Adrenal gland (tissue), 5 donors: ENCODE measurements around the gene NHEJ1.

Experiments
- POLR2A ChIP-seq, 2 donors: fragments of 450-650 bp; IDR thresholded peaks; one replicate each; pipeline ENCODE4 v1.6.1; 2017; ENCODE audit warnings: antibody characterized with exemption in 2 of 2, mild to moderate bottlenecking in 2 of 2, moderate library complexity in 1 of 2
- TF ChIP-seq, protein P1 (sequence below), 6 experiments: fragments of 450-650 bp in 4 of 6; fragments of 200-600 bp in 2 of 6; sonication (generic) in 1 of 6; IDR thresholded peaks; 1 replicate in 5 of 6; 2 replicates in 1 of 6; pipeline versions ENCODE4 v1.5.1 to v1.8.0; 2016 to 2021; ENCODE audit warnings: antibody characterized with exemption in 6 of 6, mild to moderate bottlenecking in 2 of 6, moderate library complexity in 1 of 6
- donor health status: DM: no; HTN: no; CAD: no.

DNA sequence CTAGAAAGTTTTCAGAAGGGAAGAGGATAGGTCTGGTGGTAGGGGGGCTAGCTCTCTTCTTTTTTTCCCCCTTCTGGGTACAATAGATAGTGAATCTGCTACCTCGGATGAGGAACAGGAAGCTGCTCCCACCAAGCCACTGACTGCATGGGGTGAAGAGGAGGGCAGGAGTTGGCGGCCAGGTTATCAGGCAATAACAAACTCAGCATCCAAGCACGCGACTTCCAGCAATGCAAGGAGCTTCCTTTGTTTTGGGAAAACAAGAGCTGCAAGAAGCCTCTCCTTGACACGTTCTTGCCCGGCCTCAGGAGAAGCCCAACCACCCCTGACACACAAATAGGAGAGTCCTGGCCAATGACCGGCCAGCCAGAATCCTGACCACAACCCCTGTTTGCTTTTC, 32.2 kb downstream of the NHEJ1 start:
- no peak for TF ChIP-seq POLR2A (IDR thresholded peaks at IDR 0.05)
- TF ChIP-seq, protein P1, sequence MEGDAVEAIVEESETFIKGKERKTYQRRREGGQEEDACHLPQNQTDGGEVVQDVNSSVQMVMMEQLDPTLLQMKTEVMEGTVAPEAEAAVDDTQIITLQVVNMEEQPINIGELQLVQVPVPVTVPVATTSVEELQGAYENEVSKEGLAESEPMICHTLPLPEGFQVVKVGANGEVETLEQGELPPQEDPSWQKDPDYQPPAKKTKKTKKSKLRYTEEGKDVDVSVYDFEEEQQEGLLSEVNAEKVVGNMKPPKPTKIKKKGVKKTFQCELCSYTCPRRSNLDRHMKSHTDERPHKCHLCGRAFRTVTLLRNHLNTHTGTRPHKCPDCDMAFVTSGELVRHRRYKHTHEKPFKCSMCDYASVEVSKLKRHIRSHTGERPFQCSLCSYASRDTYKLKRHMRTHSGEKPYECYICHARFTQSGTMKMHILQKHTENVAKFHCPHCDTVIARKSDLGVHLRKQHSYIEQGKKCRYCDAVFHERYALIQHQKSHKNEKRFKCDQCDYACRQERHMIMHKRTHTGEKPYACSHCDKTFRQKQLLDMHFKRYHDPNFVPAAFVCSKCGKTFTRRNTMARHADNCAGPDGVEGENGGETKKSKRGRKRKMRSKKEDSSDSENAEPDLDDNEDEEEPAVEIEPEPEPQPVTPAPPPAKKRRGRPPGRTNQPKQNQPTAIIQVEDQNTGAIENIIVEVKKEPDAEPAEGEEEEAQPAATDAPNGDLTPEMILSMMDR (IDR thresholded peaks at IDR 0.05): no peak
